Bronchial epithelial cell (primary cell): ENCODE data around the gene OGFOD3. TPM values are rescaled to one million over a fixed set of nuclear protein-coding genes. Genes with fewer than 3 reads are reported as not detected.
A peak's percentile ranks its signal among the peaks of the same experiment; 100 is the strongest.

Source experiments
- DNase-seq: peaks from one replicate; pipeline ENCODE4 v3.0.0-alpha.2; 2010; ENCODE audit warnings: low read depth
- FAIRE-seq: peaks from 2 replicates; lab custom pipeline; 2011; peaks lifted over from hg19 to GRCh38; lab: Jason Lieb, UNC
- H3K27me3 ChIP-seq: 2 replicates; pipeline ENCODE4 v1.5.1; 2011; ENCODE audit warnings: low read length; ENCODE audit not compliant: control insufficient read depth, insufficient read depth
- H3K36me3 ChIP-seq: 2 replicates; pipeline ENCODE4 v1.5.1; 2011; ENCODE audit warnings: low read length; ENCODE audit not compliant: control insufficient read depth, insufficient read depth
- H3K4me3 ChIP-seq: 2 replicates; pipeline ENCODE4 v1.5.1; 2011; ENCODE audit warnings: mild to moderate bottlenecking, low read depth, low read length, control low read depth
- CTCF ChIP-seq: IDR thresholded peaks from 2 replicates; pipeline ENCODE4 v1.5.1; 2011; ENCODE audit warnings: mild to moderate bottlenecking, moderate library complexity, low read length, control low read depth, inconsistent platforms; ENCODE audit not compliant: insufficient read depth, severe bottlenecking
- total RNA-seq: library from RNA; depleted of rRNA; stranded (reverse); fragments of >200 nt; gene quantifications from 2 replicates; pipeline ENCODE4 v1.2.1, GENCODE V29; 2014

Gene OGFOD3
- total RNA-seq, 1 donor from 2014 or later, result 25.0 TPM

- H3K27me3 ChIP-seq, result no peaks in the 10 kb centered on the region
- H3K36me3 ChIP-seq, result peaks cover 10% of the 10 kb centered on the region
- no peak overlapping the region for H3K4me3 ChIP-seq
- DNase-seq (no peak), FAIRE-seq (no peak)
- no peak for TF ChIP-seq CTCF
These were observed 10.0 kb downstream of the OGFOD3 start for GRCh38 chr17:82408288-82408937.

GRCh38 chr17:82407255-82407654 lies 11.1 kb downstream of the OGFOD3 start:
- H3K36me3 ChIP-seq, result peaks cover 11% of the 10 kb centered on the region
- DNase-seq, result peak; percentile 18
- TF ChIP-seq CTCF, result no peak
- H3K4me3 ChIP-seq, result no peak overlapping the region
- FAIRE-seq, result no peak
- H3K27me3 ChIP-seq, result no peaks in the 10 kb centered on the region

GRCh38 chr17:82406131-82406671 lies 12.2 kb downstream of the OGFOD3 start:
- no peak for TF ChIP-seq CTCF
- Histone ChIP-seq H3K27me3 (no peaks in the 10 kb centered on the region), H3K4me3 (no peak overlapping the region), H3K36me3 (peaks cover 12% of the 10 kb centered on the region)
- DNase-seq (no peak), FAIRE-seq (no peak)

- FAIRE-seq, result no peak
These were observed 13.3 kb downstream of the OGFOD3 start for GRCh38 chr17:82405051-82405450.

GRCh38 chr17:82403662-82404660 lies 14.4 kb downstream of the OGFOD3 start:
- DNase-seq (no peak), FAIRE-seq (no peak)
- Histone ChIP-seq H3K4me3 (no peak overlapping the region), H3K27me3 (no peaks in the 10 kb centered on the region), H3K36me3 (peaks cover 11% of the 10 kb centered on the region)
- no peak for TF ChIP-seq CTCF

More at GRCh38 chr17:82405051-82405450, 13.3 kb downstream of the OGFOD3 start:
- Histone ChIP-seq H3K4me3 (no peak overlapping the region), H3K27me3 (no peaks in the 10 kb centered on the region), H3K36me3 (peaks cover 11% of the 10 kb centered on the region)
- TF ChIP-seq CTCF, result no peak
- no peak for DNase-seq
